GM12878 (cell line): Measurements from ENCODE around the gene CAPN9.

Source experiments
- DPF2 ChIP-seq: fragments of 450-650 bp; IDR thresholded peaks from 2 replicates; pipeline ENCODE4 v1.6.1; 2017; ENCODE audit warnings: mild to moderate bottlenecking
- TF ChIP-seq, protein P1 (sequence below): IDR thresholded peaks from 2 replicates; pipeline ENCODE4 v1.6.1; 2011; ENCODE audit warnings: borderline replicate concordance, low read depth, mild to moderate bottlenecking, moderate library complexity, low read length; ENCODE audit not compliant: insufficient read depth, poor library complexity, severe bottlenecking
- TF ChIP-seq, protein P2 (sequence below), 3 experiments: IDR thresholded peaks in 2 of 3; conservative IDR thresholded peaks in 1 of 3; 2 replicates each; pipeline ENCODE4 v1.5.1; 2011; ENCODE audit warnings: low read depth in 3 of 3, low read length in 3 of 3, mild to moderate bottlenecking in 3 of 3, control low read depth in 2 of 3, moderate library complexity in 2 of 3, inconsistent platforms in 1 of 3, mixed read lengths in 1 of 3; ENCODE audit not compliant: control insufficient read depth in 2 of 3, insufficient read depth in 1 of 3; ENCODE audit errors: extremely low read depth in 1 of 3

DNA sequence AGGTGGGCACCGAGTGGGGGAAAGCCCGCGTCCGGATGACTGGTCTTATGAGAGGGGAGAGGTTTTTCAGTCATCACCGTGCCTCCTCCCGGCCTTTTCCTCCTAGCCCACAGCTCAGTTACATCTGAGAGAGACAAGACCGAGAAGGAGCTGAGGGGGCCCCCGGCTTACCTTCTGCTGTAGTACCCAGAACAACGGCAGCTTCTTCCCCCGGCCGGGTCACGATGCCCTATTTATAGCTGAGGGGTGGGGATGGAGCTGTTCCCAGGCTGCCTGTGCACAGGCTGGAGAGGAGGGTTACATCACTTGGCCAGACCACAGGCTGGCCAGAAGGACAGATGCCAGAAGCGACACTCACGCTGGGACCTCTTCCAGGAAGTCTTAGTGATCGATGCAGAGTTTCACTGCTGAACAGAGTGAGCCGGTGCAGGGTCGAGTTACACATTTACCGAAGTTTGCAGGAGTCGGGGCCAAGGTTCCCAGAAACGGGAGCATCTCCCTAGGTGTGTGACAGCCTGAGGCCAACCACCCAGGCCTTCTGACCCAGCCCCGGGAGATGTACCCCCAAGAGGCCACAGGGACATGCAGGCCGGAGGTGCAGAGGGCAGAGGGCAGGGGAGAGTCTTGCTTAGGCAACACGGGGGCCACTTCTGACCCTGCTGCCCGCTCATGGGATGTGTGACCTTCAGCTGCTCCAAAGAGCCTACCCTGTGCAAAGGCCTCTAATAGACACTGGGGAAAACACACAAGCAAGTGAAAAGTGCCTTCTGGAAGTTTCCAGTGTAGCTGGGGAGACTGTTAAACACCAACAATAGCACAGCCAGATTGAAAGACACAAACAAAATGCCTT is 33.0 kb upstream of the CAPN9 start, which contains the start of gene AGT:
- no peak for TF ChIP-seq DPF2
- TF ChIP-seq, protein P1, sequence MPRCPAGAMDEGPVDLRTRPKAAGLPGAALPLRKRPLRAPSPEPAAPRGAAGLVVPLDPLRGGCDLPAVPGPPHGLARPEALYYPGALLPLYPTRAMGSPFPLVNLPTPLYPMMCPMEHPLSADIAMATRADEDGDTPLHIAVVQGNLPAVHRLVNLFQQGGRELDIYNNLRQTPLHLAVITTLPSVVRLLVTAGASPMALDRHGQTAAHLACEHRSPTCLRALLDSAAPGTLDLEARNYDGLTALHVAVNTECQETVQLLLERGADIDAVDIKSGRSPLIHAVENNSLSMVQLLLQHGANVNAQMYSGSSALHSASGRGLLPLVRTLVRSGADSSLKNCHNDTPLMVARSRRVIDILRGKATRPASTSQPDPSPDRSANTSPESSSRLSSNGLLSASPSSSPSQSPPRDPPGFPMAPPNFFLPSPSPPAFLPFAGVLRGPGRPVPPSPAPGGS, result no peak
- TF ChIP-seq, protein P2, sequence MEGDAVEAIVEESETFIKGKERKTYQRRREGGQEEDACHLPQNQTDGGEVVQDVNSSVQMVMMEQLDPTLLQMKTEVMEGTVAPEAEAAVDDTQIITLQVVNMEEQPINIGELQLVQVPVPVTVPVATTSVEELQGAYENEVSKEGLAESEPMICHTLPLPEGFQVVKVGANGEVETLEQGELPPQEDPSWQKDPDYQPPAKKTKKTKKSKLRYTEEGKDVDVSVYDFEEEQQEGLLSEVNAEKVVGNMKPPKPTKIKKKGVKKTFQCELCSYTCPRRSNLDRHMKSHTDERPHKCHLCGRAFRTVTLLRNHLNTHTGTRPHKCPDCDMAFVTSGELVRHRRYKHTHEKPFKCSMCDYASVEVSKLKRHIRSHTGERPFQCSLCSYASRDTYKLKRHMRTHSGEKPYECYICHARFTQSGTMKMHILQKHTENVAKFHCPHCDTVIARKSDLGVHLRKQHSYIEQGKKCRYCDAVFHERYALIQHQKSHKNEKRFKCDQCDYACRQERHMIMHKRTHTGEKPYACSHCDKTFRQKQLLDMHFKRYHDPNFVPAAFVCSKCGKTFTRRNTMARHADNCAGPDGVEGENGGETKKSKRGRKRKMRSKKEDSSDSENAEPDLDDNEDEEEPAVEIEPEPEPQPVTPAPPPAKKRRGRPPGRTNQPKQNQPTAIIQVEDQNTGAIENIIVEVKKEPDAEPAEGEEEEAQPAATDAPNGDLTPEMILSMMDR (IDR thresholded peaks at IDR 0.05 in 2 of 3, conservative IDR thresholded peaks at IDR 0.05 in 1 of 3; ENCODE audit: control insufficient read depth in 2 of 3, extremely low read depth in 1 of 3, insufficient read depth in 1 of 3, low read depth in 3 of 3, low read length in 3 of 3), result no peak
